C4-2B (cell line): ENCODE results near the gene TCF4.

Experiments
- H3K27ac ChIP-seq: fragments of 450-650 bp; 2 replicates; pipeline ENCODE4 v1.5.1; 2017
- CTCF ChIP-seq: fragments of 450-650 bp; conservative IDR thresholded peaks from 2 replicates; pipeline ENCODE4 v1.5.1; 2017; ENCODE audit warnings: mild to moderate bottlenecking
- ZFX ChIP-seq: fragments of 450-650 bp; IDR thresholded peaks from 2 replicates; pipeline ENCODE4 v1.6.1; 2017

The TCF4 gene

DNA sequence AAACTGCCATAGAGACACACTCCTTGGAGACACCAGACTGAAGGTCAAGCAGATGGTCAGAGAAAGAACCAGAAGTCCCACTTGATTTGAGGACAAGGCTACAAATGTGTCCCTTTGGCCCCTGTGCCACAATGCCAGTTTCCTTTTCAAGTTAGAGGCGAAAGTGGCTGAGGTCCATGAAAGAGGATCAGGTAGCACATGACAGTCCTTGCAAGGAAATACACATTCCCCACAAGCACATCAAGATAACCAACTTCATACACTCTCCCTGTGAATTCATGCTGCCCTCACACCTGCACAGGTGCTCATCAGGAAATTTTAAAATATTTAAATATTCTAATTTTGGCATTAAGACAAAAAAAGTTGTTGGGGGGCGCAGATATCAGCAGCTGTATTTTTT lies 218.6 kb downstream of the TCF4 start:
- TF ChIP-seq CTCF (no peak), ZFX (no peak)
- no peak overlapping the region for H3K27ac ChIP-seq

- no peak overlapping the region for H3K27ac ChIP-seq
- TF ChIP-seq CTCF (no peak), ZFX (no peak)
These were observed 222.7 kb downstream of the TCF4 start for GRCh38 chr18:55365342-55365741.

DNA sequence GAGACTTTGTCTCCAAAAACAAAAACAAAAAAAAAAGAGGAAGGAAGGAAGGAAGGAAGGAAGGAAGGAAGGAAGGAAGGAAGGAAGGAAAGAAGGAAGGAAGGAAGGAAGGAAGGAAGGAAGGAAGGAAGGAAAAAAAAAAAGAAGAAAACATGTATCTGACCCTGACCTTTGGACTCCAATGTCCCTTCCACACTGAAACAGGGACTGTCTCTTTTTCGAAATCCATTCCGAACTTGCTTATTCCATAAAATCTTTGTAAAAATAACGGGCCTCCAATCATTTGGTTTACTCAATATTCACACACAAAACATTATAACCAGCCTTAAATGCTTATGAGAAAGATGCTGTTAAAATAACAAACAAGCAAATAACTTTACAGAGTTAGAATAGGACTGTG lies 225.7 kb downstream of the TCF4 start:
- H3K27ac ChIP-seq, result no peak overlapping the region
- no peak for TF ChIP-seq ZFX
- TF ChIP-seq CTCF, result no peak

DNA sequence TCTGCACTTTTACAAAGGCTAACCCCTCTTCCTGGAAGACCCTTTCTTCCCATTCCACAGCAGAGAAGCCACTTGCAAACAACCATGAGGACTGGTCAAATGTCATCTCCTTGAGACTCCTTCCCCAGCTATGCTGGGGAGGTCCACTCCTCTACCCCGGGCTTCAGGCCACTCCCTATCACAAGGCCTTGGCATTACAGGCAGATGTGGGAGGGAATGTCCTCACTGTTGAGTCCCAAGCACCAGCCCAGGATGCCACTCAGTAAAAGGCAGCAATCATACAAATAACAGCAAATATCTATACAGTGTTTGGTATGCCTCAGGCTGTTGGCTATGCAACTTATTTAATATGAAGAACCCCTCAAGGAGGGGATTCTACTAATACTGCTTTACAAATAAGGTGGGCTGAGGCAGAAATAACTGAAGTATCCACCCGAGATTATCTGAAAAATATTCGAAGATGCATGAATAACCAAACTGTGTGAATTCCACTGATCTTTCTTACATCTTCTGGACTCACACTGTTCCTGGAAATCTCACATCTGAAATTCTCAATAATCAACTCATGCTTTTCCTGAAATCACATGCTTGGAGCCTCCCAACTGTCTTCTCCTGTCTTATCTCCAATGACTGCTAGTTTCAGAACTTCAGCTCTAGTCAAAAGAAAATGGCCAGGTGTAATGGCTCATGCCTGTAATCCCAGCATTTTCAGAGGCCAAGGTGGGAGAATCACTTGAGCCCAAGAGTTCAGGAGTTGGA lies 226.3 kb downstream of the TCF4 start:
- TF ChIP-seq CTCF, result no peak
- TF ChIP-seq ZFX, result no peak
- H3K27ac ChIP-seq, result no peak overlapping the region

- TF ChIP-seq CTCF, result no peak
- no peak for TF ChIP-seq ZFX
- no peak overlapping the region for H3K27ac ChIP-seq
These were observed 227.9 kb downstream of the TCF4 start for GRCh38 chr18:55360061-55360460.

DNA sequence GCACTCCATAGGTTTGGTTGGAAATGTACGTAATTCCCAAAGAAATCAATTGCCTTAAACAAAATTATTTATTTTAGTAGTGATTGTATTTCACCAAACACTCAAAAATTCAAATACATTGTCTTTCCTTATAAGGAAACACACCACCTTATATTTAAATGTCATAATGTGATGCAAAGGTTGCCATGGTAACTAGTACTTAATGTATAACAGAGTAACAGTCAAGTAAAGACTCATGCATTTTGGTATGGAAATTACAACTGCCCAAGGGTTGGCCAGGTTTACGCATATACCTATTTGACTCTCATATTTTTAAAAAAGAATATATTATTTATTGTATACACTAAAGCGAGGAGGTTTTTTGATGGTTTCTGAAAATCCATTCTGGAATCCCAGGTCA lies 231.2 kb downstream of the TCF4 start:
- H3K27ac ChIP-seq, result no peak overlapping the region
- no peak for TF ChIP-seq ZFX
- TF ChIP-seq CTCF, result no peak

DNA sequence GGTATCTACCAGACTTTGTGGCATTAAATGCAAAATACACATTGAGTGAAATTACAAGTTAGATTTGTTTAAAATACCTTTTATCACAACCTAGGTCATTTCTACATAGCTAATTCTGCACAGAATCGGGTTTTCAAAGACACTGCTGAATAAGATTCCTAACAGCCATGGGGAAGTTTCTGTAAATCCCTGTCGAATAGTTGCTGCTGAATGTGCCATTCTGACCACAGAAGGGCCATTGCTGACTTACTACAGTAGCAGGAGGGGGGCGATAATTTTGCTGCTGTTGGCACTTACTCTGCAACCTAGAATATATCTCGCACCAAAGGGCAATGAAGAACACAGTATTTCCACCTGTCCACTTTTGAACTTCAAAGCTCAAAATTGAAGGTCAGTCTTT lies 232.8 kb downstream of the TCF4 start:
- no peak overlapping the region for H3K27ac ChIP-seq
- TF ChIP-seq CTCF (no peak), ZFX (no peak)
